WERI-Rb-1 (cell line): ENCODE results near the gene CEP192.
"Not testable (repeated sequence)": the region's sequence is repeated elsewhere in the genome, so short reads cannot be mapped to it uniquely, and the experiment has no call there.

Experiments used
- DNase-seq: peaks from one replicate; pipeline ENCODE4 v3.0.0-alpha.2; 2020
- H3K27ac ChIP-seq: fragments of 250-450 bp; sonication (Bioruptor Pico); 2 replicates; pipeline ENCODE4 v1.5.1; 2020; ENCODE audit warnings: mild to moderate bottlenecking, moderate library complexity
- H3K27me3 ChIP-seq: fragments of 250-450 bp; sonication (Bioruptor Pico); 2 replicates; pipeline ENCODE4 v1.5.1; 2021; ENCODE audit warnings: mild to moderate bottlenecking, low read depth, moderate library complexity; ENCODE audit not compliant: insufficient read depth, severe bottlenecking
- H3K36me3 ChIP-seq: fragments of 250-450 bp; sonication (Bioruptor Pico); 2 replicates; pipeline ENCODE4 v1.5.1; 2020; ENCODE audit warnings: mild to moderate bottlenecking, moderate library complexity
- H3K4me3 ChIP-seq: 2 replicates; pipeline ENCODE4 v1.5.1; 2011; ENCODE audit warnings: low read depth, mild to moderate bottlenecking, control low read depth, low read length
- H3K9me3 ChIP-seq: fragments of 250-450 bp; sonication (Bioruptor Pico); 2 replicates; pipeline ENCODE4 v1.5.1; 2021; ENCODE audit warnings: mild to moderate bottlenecking, moderate library complexity; ENCODE audit not compliant: severe bottlenecking
- TF ChIP-seq, protein P1 (sequence below): IDR thresholded peaks from 2 replicates; pipeline ENCODE4 v1.5.1; 2011; ENCODE audit warnings: low read depth, mild to moderate bottlenecking, control low read depth, inconsistent platforms, low read length

CEP192 gene

DNA sequence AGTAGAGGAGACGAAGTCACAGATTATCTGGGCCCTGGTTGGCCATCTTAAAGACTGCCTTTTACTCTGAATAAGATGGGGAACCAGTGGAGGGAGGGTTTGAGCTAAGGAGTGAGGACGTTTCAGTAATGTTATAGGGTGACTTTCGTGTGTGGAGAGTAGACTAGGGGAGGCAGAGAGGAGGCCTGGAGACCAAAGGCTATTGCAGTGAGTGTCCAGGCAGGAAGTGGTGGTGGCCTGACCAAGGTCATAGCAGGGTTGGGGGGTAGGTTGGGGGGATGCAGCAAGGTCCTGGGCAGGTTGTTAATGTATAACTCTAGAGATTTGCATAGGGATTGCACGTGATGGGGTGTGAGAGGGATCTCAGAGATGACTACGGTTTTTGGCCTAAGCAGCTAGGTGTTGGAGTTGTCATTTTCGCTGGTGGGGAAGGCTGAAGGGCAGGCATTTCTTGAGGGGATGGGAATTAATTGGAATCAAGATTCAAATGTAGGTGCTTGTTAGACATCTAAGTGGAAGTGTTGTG, 4.9 kb downstream of the CEP192 start:
- Histone ChIP-seq H3K4me3 (no peak overlapping the region), H3K27me3 (no peaks in the 10 kb centered on the region), H3K36me3 (peaks cover 13% of the 10 kb centered on the region), H3K9me3 (no peaks in the 10 kb centered on the region), H3K27ac (no peak overlapping the region)
- TF ChIP-seq, protein P1, sequence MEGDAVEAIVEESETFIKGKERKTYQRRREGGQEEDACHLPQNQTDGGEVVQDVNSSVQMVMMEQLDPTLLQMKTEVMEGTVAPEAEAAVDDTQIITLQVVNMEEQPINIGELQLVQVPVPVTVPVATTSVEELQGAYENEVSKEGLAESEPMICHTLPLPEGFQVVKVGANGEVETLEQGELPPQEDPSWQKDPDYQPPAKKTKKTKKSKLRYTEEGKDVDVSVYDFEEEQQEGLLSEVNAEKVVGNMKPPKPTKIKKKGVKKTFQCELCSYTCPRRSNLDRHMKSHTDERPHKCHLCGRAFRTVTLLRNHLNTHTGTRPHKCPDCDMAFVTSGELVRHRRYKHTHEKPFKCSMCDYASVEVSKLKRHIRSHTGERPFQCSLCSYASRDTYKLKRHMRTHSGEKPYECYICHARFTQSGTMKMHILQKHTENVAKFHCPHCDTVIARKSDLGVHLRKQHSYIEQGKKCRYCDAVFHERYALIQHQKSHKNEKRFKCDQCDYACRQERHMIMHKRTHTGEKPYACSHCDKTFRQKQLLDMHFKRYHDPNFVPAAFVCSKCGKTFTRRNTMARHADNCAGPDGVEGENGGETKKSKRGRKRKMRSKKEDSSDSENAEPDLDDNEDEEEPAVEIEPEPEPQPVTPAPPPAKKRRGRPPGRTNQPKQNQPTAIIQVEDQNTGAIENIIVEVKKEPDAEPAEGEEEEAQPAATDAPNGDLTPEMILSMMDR = no peak
- DNase-seq = no peak

DNA sequence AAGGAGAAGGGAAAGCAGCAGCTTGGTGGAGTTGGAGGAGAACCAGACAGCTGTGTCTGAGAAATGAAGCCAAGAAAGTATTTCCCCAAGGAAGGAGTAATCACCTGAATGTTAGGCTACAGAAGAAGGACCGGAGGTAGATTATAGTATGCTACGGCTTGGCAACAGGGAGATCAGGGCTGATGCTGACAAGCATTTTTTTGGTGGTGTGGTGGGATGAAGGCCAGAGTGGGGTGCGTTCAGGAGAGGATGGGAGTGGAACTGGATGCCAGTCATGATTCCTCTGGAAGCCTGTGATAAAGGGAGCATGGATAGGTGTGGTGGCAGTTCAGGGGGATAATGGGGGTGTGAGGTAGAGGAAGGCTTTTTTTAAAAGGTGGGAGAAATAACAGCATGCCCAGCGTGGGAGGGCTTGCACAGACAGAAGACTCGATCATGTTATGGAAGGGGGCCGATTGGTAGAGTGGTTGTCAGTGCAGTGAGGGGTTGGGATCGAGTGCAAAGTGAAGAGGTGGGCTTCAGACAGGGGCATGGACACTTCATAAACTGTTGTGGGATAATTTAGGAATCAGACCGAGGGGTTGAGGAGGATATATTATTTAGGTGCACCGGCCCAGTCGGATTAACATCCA, 5.6 kb downstream of the CEP192 start:
- Histone ChIP-seq H3K36me3 (peaks cover 21% of the 10 kb centered on the region), H3K9me3 (no peaks in the 10 kb centered on the region), H3K27ac (no peak overlapping the region), H3K27me3 (no peaks in the 10 kb centered on the region), H3K4me3 (no peak overlapping the region)
- no peak for DNase-seq
- TF ChIP-seq, protein P1 = no peak

DNA sequence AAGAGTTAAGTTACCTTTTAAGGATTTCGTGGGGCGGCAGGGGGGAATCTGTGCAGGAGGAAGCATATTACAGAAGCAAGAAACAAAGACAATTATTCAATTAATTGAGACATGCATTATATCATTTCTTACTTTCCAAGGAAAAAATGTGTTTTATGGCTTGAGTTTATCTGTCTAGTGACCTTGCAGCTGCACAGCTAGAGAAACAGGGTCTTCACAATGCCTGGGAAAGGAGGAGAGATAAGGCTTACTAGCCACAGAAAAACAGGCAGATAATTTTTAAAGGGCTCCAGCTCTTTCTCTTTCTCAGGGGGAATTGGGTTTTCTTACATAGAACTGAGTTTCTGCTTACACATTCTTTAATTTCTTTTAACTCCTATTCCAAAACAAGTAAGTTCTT, 6.2 kb downstream of the CEP192 start:
- H3K4me3 ChIP-seq, DNase-seq, H3K27me3 ChIP-seq, H3K9me3 ChIP-seq, H3K27ac ChIP-seq: not testable (repeated sequence)
- peaks cover 26% of the 10 kb centered on the region for H3K36me3 ChIP-seq

DNA sequence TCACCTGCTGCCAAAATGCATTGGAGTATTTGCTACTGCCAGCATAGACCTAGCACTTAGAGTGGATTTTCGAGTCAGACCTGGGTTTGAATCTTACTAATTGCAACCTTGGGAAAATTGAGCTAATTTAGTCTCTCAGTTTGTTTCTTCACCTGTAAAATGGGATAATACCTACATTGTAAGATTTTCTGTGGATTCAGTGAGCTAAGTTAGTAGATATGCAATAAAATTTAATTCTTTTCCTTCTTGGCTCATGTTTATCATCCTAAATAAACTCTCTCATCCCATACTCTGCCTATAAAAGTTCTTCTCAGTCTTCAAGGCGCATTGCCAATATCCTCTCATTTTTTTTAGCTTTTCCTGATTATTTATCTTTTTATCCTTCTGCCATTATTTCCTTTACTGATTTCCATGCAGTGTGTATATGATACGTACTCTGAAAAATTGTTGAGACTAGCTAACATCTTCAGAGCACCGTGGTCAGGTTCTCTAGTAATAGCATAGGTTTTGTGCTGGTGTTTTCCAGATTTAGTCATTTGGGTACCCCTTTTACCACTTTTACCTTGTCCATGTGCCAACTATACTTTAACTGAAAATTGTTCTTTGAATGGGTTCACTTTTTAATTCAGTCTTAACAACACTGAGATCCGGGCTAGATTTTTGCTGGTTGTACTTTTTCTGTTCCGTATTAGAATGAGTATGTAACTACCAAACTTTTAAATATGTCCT, 7.3 kb downstream of the CEP192 start:
- no peaks in the 10 kb centered on the region for H3K9me3 ChIP-seq
- H3K36me3 ChIP-seq = peaks cover 35% of the 10 kb centered on the region
- no peaks in the 10 kb centered on the region for H3K27me3 ChIP-seq
- no peak overlapping the region for H3K27ac ChIP-seq
- TF ChIP-seq, protein P1 = no peak
- no peak overlapping the region for H3K4me3 ChIP-seq
- DNase-seq = no peak

DNA sequence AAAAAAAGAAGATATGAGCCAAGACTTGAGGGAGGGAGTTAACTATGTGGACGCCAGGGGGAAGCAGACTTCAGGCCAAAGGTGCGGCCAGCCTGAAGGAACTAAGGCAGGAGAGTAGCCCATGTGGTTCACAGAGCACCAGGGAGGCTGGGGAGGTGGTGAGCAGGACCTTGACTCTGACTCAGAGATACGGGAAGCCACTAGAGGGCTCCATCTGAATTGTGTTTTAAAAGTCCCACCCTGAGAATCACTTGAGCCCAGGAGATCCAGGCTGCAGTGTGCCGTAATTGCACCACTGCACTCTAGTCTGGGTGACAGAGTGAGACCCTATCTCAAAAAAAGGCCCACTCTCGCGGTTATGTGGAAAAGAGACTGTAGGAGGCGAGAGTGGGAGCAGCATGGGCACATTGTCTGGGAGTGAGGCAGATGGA, 12.3 kb downstream of the CEP192 start:
- Histone ChIP-seq H3K27ac (no peak overlapping the region), H3K9me3 (no peaks in the 10 kb centered on the region), H3K4me3 (no peak overlapping the region), H3K27me3 (no peaks in the 10 kb centered on the region), H3K36me3 (peaks cover 60% of the 10 kb centered on the region)
- TF ChIP-seq, protein P1 = peak; percentile 68
- peak; percentile 76 for DNase-seq

DNA sequence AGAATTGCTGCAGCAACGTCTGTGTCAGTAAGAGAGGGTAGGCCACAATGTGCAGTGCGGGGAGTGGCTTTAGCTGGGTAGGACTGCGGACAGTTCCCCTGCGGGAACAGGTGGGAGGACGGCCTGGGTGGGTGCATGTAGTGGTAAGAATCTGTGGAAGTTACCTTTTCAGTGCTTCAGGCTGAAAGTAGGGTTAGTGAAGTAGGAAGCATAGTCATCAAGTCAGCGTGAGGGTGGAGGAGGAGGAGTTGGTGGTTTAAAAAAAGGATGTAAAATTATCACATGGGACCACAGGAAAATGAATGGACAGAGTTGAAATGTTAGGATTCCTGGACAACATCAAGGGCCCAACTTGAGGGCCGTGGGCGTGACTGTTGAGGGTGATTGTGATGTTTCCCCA, 13.2 kb downstream of the CEP192 start:
- TF ChIP-seq, protein P1 = no peak
- DNase-seq = no peak
- Histone ChIP-seq H3K27ac (no peak overlapping the region), H3K4me3 (no peak overlapping the region), H3K27me3 (no peaks in the 10 kb centered on the region), H3K9me3 (no peaks in the 10 kb centered on the region), H3K36me3 (peaks cover 65% of the 10 kb centered on the region)
